HepG2 (cell line): ENCODE data around the gene TUBB4B. TPM values are rescaled to one million over a fixed set of nuclear protein-coding genes. Genes with fewer than 3 reads are reported as not detected.

ENCODE experiments used
- AGO1 ChIP-seq: fragments of 200-400 bp; formaldehyde crosslinking; IDR thresholded peaks from 2 replicates; pipeline ENCODE4 v1.6.1; 2017; ENCODE audit warnings: mild to moderate bottlenecking, low read depth, low read length, moderate library complexity; ENCODE audit not compliant: poor library complexity, severe bottlenecking
- DNMT3B ChIP-seq: conservative IDR thresholded peaks from 2 replicates; pipeline ENCODE4 v1.6.1; 2016; ENCODE audit warnings: missing biosample characterization, control low read depth
- GATA4 ChIP-seq: sonication (generic); IDR thresholded peaks from 2 replicates; pipeline ENCODE4 v1.6.1; 2016; ENCODE audit warnings: antibody characterized with exemption, low read depth, borderline replicate concordance
- GRHL1 ChIP-seq: sonication (generic); formaldehyde crosslinking; conservative IDR thresholded peaks from 2 replicates; pipeline ENCODE4 v1.8.0; 2022; ENCODE audit warnings: missing genetic modification reagents
- HOXA3 ChIP-seq: sonication (generic); formaldehyde crosslinking; IDR thresholded peaks from 2 replicates; pipeline ENCODE4 v1.5.0; 2020; ENCODE audit warnings: missing genetic modification reagents
- MTF1 ChIP-seq: sonication (generic); formaldehyde crosslinking; IDR thresholded peaks from 2 replicates; pipeline ENCODE4 v1.5.0; 2020; ENCODE audit warnings: missing genetic modification reagents
- NPAS2 ChIP-seq: sonication (generic); formaldehyde crosslinking; IDR thresholded peaks from 2 replicates; pipeline ENCODE4 v1.8.0; 2022; ENCODE audit warnings: mild to moderate bottlenecking, missing genetic modification reagents, borderline replicate concordance
- ONECUT2 ChIP-seq: sonication (generic); formaldehyde crosslinking; IDR thresholded peaks from 2 replicates; pipeline ENCODE4 v1.4.0; 2020; ENCODE audit warnings: missing genetic modification reagents
- TBX2 ChIP-seq: sonication (generic); formaldehyde crosslinking; IDR thresholded peaks from 2 replicates; pipeline ENCODE4 v1.5.0; 2020; ENCODE audit warnings: missing genetic modification reagents, mild to moderate bottlenecking, borderline replicate concordance
- TP53 ChIP-seq: sonication (generic); formaldehyde crosslinking; conservative IDR thresholded peaks from 2 replicates; pipeline ENCODE4 v1.4.0; 2020; ENCODE audit warnings: missing genetic modification reagents
- ZFYVE20 ChIP-seq: sonication (generic); formaldehyde crosslinking; IDR thresholded peaks from 2 replicates; pipeline ENCODE4 v1.8.0; 2023; ENCODE audit warnings: low read depth, mild to moderate bottlenecking, moderate library complexity, missing genetic modification reagents, borderline replicate concordance
- ZNF367 ChIP-seq: sonication (generic); formaldehyde crosslinking; IDR thresholded peaks from 2 replicates; pipeline ENCODE4 v1.4.0; 2020; ENCODE audit warnings: missing genetic modification reagents, borderline replicate concordance
- ZNF556 ChIP-seq: sonication (generic); formaldehyde crosslinking; IDR thresholded peaks from 2 replicates; pipeline ENCODE4 v1.4.0; 2020; ENCODE audit warnings: mild to moderate bottlenecking, missing genetic modification reagents, borderline replicate concordance
- ZNF720 ChIP-seq: sonication (generic); formaldehyde crosslinking; IDR thresholded peaks from 2 replicates; pipeline ENCODE4 v1.4.0; 2020; ENCODE audit warnings: missing genetic modification reagents
- ZNF761 ChIP-seq: sonication (generic); formaldehyde crosslinking; conservative IDR thresholded peaks from 2 replicates; pipeline ENCODE4 v1.4.0; 2020; ENCODE audit warnings: mild to moderate bottlenecking, missing genetic modification reagents
- polyA plus RNA-seq, 8 experiments: library from polyadenylated mRNA; depleted of rRNA in 3 of 8; stranded (reverse) in 7 of 8; unstranded in 1 of 8; fragments of >200 nt; fragmentation: Illumina TruSeq in 4 of 8; extraction: Trizol in 4 of 8; gene quantifications; 2 replicates each; pipeline versions ENCODE4 v1.2.1 to v1.2.3, GENCODE V29; 2011 to 2016; ENCODE audit warnings: low read depth in 4 of 8, missing spikeins in 1 of 8, mixed read lengths in 1 of 8; ENCODE audit not compliant: insufficient read depth in 1 of 8
- total RNA-seq, 5 experiments: library from RNA; depleted of rRNA; stranded (reverse); fragments of >200 nt; fragmentation: Illumina TruSeq; extraction: Trizol; gene quantifications; 2 replicates each; pipeline ENCODE4 v1.2.3, GENCODE V29; 2016; ENCODE audit warnings: low read depth in 1 of 5
- TF ChIP-seq, protein P1 (sequence below): sonication (generic); formaldehyde crosslinking; IDR thresholded peaks from 2 replicates; pipeline ENCODE4 v1.4.0; 2020; ENCODE audit warnings: mild to moderate bottlenecking, missing genetic modification reagents, borderline replicate concordance
- TF ChIP-seq, protein P2 (sequence below): sonication (generic); formaldehyde crosslinking; IDR thresholded peaks from 2 replicates; pipeline ENCODE4 v1.8.1; 2022; ENCODE audit warnings: low read depth, mild to moderate bottlenecking, missing genetic modification reagents
- TF ChIP-seq, protein P3 (sequence below): sonication (generic); formaldehyde crosslinking; IDR thresholded peaks from 2 replicates; pipeline ENCODE4 v1.5.0; 2020; ENCODE audit warnings: mild to moderate bottlenecking, missing genetic modification reagents

The TUBB4B gene
- total and polyA plus RNA-seq, 2 of the 13 experiments (the other 11 are each of a cell fraction or from before 2014, with no cell fraction given), result 182 to 412 TPM

DNA sequence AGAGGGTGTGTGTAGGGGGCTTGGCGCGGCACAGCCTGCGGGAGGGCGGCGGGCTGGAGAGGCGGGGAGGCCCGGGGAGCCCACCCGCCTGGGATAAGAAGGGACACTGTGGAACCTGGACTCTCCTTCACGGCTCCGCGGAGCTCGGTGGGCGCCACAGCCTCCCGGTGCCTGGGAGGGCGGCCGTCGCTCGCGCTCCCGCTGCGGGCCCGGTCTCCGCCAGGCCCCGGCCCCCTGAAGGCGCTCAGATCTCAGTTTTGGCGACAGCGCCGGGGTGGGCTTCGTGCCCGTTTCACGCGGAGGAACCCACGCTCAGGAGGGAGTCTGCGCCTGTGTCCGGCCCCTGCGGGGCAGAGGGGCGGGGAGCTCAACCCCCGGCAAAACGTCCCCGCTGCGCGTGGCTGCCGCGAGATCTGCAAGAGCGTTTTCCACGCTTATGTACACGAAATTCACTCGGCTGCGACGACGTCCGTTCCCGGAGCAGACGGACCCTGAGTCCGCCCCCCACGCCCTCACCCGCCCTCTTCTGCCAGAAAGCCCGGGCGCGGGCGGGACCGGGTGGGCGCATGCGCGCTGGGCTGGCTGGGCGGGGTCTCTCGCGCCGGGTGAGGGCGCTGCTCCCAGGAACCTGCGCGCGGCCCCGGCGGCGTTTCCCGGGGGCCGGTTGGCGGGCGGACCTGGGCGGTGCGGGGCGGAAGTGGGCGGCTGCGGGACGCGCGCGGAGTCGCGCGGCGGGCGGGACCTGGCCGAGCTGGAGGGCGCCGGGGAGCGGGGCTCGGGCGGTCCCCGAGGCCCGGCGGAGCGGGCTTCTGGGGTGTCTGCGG lies 13.7 kb downstream of the TUBB4B start, which contains the start of gene NELFB (continued):
- no peak for TF ChIP-seq ZFYVE20
- no peak for TF ChIP-seq ZNF556 (CRISPR knock-in tag)
- TF ChIP-seq TP53 (CRISPR knock-in tag), result no peak
- peak; percentile 24 for TF ChIP-seq AGO1
- TF ChIP-seq DNMT3B (CRISPR knock-in tag), result no peak
- TF ChIP-seq TBX2 (CRISPR knock-in tag), result no peak
- peak; percentile 94 for TF ChIP-seq HOXA3 (CRISPR knock-in tag)
- TF ChIP-seq GRHL1 (CRISPR knock-in tag), result no peak
- TF ChIP-seq ZNF367 (CRISPR knock-in tag), result no peak; the same call in 1 of the 2 replicates
- TF ChIP-seq MTF1, result no peak
- TF ChIP-seq, protein P1, sequence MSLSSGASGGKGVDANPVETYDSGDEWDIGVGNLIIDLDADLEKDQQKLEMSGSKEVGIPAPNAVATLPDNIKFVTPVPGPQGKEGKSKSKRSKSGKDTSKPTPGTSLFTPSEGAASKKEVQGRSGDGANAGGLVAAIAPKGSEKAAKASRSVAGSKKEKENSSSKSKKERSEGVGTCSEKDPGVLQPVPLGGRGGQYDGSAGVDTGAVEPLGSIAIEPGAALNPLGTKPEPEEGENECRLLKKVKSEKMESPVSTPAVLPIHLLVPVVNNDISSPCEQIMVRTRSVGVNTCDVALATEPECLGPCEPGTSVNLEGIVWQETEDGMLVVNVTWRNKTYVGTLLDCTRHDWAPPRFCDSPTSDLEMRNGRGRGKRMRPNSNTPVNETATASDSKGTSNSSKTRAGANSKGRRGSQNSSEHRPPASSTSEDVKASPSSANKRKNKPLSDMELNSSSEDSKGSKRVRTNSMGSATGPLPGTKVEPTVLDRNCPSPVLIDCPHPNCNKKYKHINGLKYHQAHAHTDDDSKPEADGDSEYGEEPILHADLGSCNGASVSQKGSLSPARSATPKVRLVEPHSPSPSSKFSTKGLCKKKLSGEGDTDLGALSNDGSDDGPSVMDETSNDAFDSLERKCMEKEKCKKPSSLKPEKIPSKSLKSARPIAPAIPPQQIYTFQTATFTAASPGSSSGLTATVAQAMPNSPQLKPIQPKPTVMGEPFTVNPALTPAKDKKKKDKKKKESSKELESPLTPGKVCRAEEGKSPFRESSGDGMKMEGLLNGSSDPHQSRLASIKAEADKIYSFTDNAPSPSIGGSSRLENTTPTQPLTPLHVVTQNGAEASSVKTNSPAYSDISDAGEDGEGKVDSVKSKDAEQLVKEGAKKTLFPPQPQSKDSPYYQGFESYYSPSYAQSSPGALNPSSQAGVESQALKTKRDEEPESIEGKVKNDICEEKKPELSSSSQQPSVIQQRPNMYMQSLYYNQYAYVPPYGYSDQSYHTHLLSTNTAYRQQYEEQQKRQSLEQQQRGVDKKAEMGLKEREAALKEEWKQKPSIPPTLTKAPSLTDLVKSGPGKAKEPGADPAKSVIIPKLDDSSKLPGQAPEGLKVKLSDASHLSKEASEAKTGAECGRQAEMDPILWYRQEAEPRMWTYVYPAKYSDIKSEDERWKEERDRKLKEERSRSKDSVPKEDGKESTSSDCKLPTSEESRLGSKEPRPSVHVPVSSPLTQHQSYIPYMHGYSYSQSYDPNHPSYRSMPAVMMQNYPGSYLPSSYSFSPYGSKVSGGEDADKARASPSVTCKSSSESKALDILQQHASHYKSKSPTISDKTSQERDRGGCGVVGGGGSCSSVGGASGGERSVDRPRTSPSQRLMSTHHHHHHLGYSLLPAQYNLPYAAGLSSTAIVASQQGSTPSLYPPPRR (CRISPR knock-in tag), result no peak
- no peak for TF ChIP-seq NPAS2 (CRISPR knock-in tag)
- TF ChIP-seq, protein P2, sequence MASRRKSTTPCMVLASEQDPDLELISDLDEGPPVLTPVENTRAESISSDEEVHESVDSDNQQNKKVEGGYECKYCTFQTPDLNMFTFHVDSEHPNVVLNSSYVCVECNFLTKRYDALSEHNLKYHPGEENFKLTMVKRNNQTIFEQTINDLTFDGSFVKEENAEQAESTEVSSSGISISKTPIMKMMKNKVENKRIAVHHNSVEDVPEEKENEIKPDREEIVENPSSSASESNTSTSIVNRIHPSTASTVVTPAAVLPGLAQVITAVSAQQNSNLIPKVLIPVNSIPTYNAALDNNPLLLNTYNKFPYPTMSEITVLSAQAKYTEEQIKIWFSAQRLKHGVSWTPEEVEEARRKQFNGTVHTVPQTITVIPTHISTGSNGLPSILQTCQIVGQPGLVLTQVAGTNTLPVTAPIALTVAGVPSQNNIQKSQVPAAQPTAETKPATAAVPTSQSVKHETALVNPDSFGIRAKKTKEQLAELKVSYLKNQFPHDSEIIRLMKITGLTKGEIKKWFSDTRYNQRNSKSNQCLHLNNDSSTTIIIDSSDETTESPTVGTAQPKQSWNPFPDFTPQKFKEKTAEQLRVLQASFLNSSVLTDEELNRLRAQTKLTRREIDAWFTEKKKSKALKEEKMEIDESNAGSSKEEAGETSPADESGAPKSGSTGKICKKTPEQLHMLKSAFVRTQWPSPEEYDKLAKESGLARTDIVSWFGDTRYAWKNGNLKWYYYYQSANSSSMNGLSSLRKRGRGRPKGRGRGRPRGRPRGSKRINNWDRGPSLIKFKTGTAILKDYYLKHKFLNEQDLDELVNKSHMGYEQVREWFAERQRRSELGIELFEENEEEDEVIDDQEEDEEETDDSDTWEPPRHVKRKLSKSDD (CRISPR knock-in tag), result no peak
- TF ChIP-seq GATA4, result peak; percentile 46; the same call in 1 of the 2 replicates
- TF ChIP-seq, protein P3, sequence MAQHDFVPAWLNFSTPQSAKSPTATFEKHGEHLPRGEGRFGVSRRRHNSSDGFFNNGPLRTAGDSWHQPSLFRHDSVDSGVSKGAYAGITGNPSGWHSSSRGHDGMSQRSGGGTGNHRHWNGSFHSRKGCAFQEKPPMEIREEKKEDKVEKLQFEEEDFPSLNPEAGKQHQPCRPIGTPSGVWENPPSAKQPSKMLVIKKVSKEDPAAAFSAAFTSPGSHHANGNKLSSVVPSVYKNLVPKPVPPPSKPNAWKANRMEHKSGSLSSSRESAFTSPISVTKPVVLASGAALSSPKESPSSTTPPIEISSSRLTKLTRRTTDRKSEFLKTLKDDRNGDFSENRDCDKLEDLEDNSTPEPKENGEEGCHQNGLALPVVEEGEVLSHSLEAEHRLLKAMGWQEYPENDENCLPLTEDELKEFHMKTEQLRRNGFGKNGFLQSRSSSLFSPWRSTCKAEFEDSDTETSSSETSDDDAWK, result no peak
- TF ChIP-seq ZNF761 (CRISPR knock-in tag), result no peak
- no peak for TF ChIP-seq ZNF720 (CRISPR knock-in tag)
- TF ChIP-seq ONECUT2 (CRISPR knock-in tag), result no peak
